Karpas-422 (cell line): Measurements from ENCODE around the gene TNFRSF14. TPM values are rescaled to one million over a fixed set of nuclear protein-coding genes. Genes with fewer than 3 reads are reported as not detected.

Source experiments
- DNase-seq: peaks from one replicate; pipeline ENCODE4 v3.0.0-alpha.2; 2015
- H2AFZ ChIP-seq: fragments of 200-600 bp; sonication (generic); 2 replicates; pipeline ENCODE4 v1.6.1; 2014; ENCODE audit warnings: antibody characterized with exemption, low read length, mixed read lengths
- H3K27ac ChIP-seq: fragments of 200-600 bp; sonication (generic); 2 replicates; pipeline ENCODE4 v1.5.1; 2014; ENCODE audit warnings: mild to moderate bottlenecking, low read length, moderate library complexity
- H3K27me3 ChIP-seq: fragments of 200-600 bp; sonication (generic); 2 replicates; pipeline ENCODE4 v1.6.1; 2014; ENCODE audit warnings: low read length, mixed read lengths
- H3K36me3 ChIP-seq: fragments of 200-600 bp; sonication (generic); 2 replicates; pipeline ENCODE4 v1.6.1; 2014; ENCODE audit warnings: low read length, mixed read lengths; ENCODE audit not compliant: insufficient read depth
- H3K4me1 ChIP-seq: fragments of 200-600 bp; sonication (generic); 2 replicates; pipeline ENCODE4 v1.6.1; 2014; ENCODE audit warnings: mild to moderate bottlenecking, low read length, mixed read lengths
- H3K4me2 ChIP-seq: fragments of 200-600 bp; sonication (generic); 2 replicates; pipeline ENCODE4 v1.6.1; 2014; ENCODE audit warnings: low read length, low read depth, mild to moderate bottlenecking; ENCODE audit not compliant: poor library complexity, severe bottlenecking
- H3K4me3 ChIP-seq: fragments of 200-600 bp; sonication (generic); 2 replicates; pipeline ENCODE4 v1.5.1; 2014; ENCODE audit warnings: mild to moderate bottlenecking, antibody characterized with exemption, low read length, mixed read lengths
- H3K79me2 ChIP-seq: fragments of 200-600 bp; sonication (generic); 2 replicates; pipeline ENCODE4 v1.6.1; 2014; ENCODE audit warnings: mild to moderate bottlenecking, low read length, mixed read lengths
- H3K9ac ChIP-seq: fragments of 200-600 bp; sonication (generic); 2 replicates; pipeline ENCODE4 v1.6.0; 2014; ENCODE audit warnings: low read length
- H3K9me2 ChIP-seq: fragments of 200-600 bp; sonication (generic), shearing (Covaris generic); replicated peaks from 2 replicates; pipeline ENCODE4 v1.6.0; 2014; ENCODE audit warnings: mild to moderate bottlenecking, low read length, moderate library complexity; ENCODE audit not compliant: insufficient read depth
- H3K9me3 ChIP-seq: fragments of 300-700, 200-600 bp; sonication (generic); 2 replicates; pipeline ENCODE4 v1.6.1; 2014; ENCODE audit warnings: low read length, mixed read lengths
- H4K20me1 ChIP-seq: fragments of 200-600 bp; sonication (generic); 2 replicates; pipeline ENCODE4 v1.6.1; 2014; ENCODE audit warnings: mild to moderate bottlenecking, antibody characterized with exemption, low read length, low read depth; ENCODE audit not compliant: insufficient read depth
- total RNA-seq: library from RNA; depleted of rRNA; stranded (reverse); fragments of >200 nt; shearing (Covaris generic); gene quantifications from 2 replicates; pipeline ENCODE4 v1.2.3, GENCODE V29; 2014; ENCODE audit warnings: low replicate concordance

TNFRSF14 gene
- total RNA-seq, 1 experiment from 2014 or later, result 10.3 TPM

DNA sequence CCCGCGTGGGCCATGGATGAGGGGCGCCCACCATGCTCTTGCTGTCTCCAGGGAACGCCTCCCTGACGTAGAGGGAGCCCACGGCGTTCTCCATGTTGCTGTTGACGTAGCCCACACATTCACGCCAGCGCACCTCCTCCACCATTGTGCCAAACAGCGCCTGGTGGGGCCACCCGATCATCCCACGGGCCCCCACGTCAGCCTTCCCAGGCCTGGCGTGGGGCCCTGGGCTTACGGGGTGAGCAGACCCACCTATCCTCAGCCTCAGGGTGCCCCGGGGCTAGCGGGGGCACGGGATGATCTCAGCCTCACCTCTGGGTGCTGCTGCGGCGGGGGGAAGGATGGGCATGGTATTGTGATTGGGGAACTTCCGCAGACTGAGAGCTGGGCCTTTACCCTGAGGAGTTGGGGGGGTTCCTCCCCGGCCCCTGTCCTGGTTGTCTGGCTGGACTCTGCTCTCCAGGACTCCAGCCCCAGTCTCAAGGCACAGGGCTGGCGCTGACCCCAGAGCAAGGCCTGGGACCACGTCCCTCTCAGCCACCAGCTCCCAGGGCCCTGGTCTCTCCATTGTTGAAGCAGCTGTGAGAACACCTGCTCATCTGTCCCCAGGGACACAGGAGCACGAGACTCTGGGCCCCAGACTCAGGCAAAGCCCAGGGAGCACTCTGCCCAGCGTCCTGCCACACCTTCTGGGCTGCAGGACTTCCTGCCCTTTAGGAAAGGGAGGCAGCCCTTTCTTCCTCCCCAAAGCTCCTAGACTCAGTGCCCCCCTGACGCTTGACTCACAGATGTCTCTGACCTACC is 40.6 kb downstream of the TNFRSF14 start:
- H3K27me3 ChIP-seq, result no peaks in the 10 kb centered on the region
- H3K79me2 ChIP-seq, result no peaks in the 10 kb centered on the region
- H3K9ac ChIP-seq, result no peak overlapping the region
- H3K9me2 ChIP-seq, result no peaks in the 10 kb centered on the region
- H4K20me1 ChIP-seq, result no peaks in the 10 kb centered on the region
- H3K4me1 ChIP-seq, result no peaks in the 10 kb centered on the region
- no peak overlapping the region for H3K4me2 ChIP-seq
- no peak overlapping the region for H2AFZ ChIP-seq
- H3K4me3 ChIP-seq, result no peak overlapping the region
- no peaks in the 10 kb centered on the region for H3K36me3 ChIP-seq
- no peak for DNase-seq
- H3K9me3 ChIP-seq, result no peaks in the 10 kb centered on the region
- no peak overlapping the region for H3K27ac ChIP-seq

DNA sequence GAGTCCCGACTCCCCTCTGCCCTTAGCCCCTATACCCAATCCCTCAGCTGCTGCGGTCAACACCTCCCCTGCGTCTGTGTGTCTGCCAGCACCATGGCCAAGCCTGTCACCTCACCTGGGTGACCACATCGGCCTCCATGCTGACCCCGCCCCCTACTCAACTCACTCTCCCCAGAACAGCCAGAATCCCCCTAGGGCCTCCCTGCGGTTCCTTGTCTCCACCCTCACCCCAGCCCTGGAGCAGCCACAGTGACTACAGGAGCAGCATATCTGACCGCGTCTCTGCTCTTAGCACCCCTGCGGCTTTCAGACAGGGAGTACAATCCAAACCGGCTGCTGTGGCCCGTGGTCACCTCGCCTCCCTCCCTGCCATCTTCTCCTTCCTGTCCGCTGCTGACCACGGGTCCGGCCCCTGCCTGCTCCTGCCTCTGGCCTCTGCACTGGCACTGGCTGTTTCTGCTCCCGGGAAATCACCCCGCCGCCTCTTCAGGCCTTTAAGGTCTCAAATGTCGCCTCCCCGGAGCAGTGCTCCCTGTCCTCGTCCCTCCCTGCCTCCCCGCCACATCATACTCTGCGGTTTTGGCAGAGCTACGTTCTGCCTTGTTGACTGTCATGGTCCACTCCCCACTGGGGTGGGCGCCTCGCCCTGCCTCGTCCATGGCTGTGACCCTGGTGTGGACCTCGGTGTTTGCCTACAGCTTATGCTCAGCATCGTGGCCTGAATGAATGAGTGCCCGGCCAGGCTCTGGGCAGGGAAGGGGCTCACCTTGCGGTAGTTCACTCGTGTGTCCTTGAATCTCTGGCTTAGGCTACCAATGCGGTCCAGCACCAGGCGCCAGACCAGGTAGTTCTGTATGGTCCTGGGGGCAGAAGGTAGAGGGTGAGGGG is 41.5 kb downstream of the TNFRSF14 start:
- H3K9ac ChIP-seq, result no peak overlapping the region

DNA sequence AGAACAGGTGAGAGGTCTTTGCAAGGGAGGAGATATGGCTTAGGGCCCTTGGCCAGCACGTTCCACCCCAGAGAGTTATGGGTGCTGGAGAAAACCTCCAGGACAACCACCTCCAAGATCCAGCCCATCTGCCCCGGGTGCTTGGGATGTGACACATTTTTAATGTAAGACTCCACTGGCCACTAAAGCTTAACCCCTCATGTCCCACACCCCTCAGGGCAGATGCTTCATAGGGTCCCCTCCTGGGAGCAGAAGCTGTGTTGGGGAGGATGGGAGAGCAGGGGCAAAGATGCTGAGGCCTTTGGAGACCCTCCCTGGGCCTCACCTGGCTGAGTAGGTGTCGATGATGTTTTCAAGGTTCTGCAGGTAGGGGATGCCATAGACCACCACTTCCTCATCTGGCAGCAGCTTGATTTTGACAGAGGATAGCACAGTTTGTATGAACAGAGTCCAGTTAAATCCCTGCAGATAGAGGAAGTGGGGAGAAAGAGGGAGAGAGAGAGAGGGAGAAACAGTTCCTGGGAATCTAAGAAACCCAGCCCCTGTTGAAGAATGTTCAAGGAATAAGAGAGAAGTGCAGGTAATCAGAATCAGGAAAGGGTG is 42.3 kb downstream of the TNFRSF14 start:
- H3K27ac ChIP-seq, result no peak overlapping the region
- no peaks in the 10 kb centered on the region for H3K27me3 ChIP-seq
- no peak overlapping the region for H3K4me2 ChIP-seq
- no peaks in the 10 kb centered on the region for H3K36me3 ChIP-seq
- H3K9ac ChIP-seq, result no peak overlapping the region
- no peaks in the 10 kb centered on the region for H3K4me1 ChIP-seq
- no peak overlapping the region for H2AFZ ChIP-seq
- H3K9me2 ChIP-seq, result no peaks in the 10 kb centered on the region
- no peak overlapping the region for H3K4me3 ChIP-seq
- DNase-seq, result no peak
- no peaks in the 10 kb centered on the region for H3K79me2 ChIP-seq
- no peaks in the 10 kb centered on the region for H3K9me3 ChIP-seq
- no peaks in the 10 kb centered on the region for H4K20me1 ChIP-seq

More for the DNA sequence above, 41.5 kb downstream of the TNFRSF14 start:
- DNase-seq, result no peak
- Histone ChIP-seq H3K79me2 (no peaks in the 10 kb centered on the region), H3K9me3 (no peaks in the 10 kb centered on the region), H3K27ac (no peak overlapping the region), H4K20me1 (no peaks in the 10 kb centered on the region), H3K9me2 (no peaks in the 10 kb centered on the region), H3K4me3 (no peak overlapping the region), H3K27me3 (no peaks in the 10 kb centered on the region), H3K4me2 (no peak overlapping the region), H2AFZ (no peak overlapping the region), H3K4me1 (no peaks in the 10 kb centered on the region), H3K36me3 (no peaks in the 10 kb centered on the region)

GRCh38 chr1:2601721-2602303 is 45.6 kb downstream of the TNFRSF14 start:
- Histone ChIP-seq H3K27me3 (no peaks in the 10 kb centered on the region), H3K4me3 (no peak overlapping the region), H3K4me2 (no peak overlapping the region), H3K79me2 (no peaks in the 10 kb centered on the region), H3K36me3 (no peaks in the 10 kb centered on the region), H3K27ac (no peak overlapping the region), H3K9me2 (no peaks in the 10 kb centered on the region), H4K20me1 (no peaks in the 10 kb centered on the region), H3K9ac (no peak overlapping the region), H3K4me1 (no peaks in the 10 kb centered on the region), H2AFZ (no peak overlapping the region), H3K9me3 (no peaks in the 10 kb centered on the region)
- DNase-seq, result no peak

- Histone ChIP-seq H2AFZ (no peak overlapping the region), H3K9ac (no peak overlapping the region), H3K4me1 (no peaks in the 10 kb centered on the region), H3K27me3 (no peaks in the 10 kb centered on the region), H4K20me1 (no peaks in the 10 kb centered on the region), H3K9me2 (no peaks in the 10 kb centered on the region), H3K36me3 (no peaks in the 10 kb centered on the region), H3K79me2 (no peaks in the 10 kb centered on the region), H3K4me2 (no peak overlapping the region), H3K9me3 (no peaks in the 10 kb centered on the region), H3K4me3 (no peak overlapping the region), H3K27ac (no peak overlapping the region)
- no peak for DNase-seq
These were observed 46.2 kb downstream of the TNFRSF14 start for GRCh38 chr1:2602311-2602835.

GRCh38 chr1:2602866-2603520 is 46.8 kb downstream of the TNFRSF14 start:
- Histone ChIP-seq H3K9me2 (no peaks in the 10 kb centered on the region), H3K4me1 (no peaks in the 10 kb centered on the region), H3K9me3 (no peaks in the 10 kb centered on the region), H3K4me2 (no peak overlapping the region), H3K9ac (no peak overlapping the region), H3K27ac (no peak overlapping the region), H2AFZ (no peak overlapping the region), H3K4me3 (no peak overlapping the region), H4K20me1 (no peaks in the 10 kb centered on the region), H3K79me2 (no peaks in the 10 kb centered on the region), H3K36me3 (no peaks in the 10 kb centered on the region), H3K27me3 (no peaks in the 10 kb centered on the region)
- no peak for DNase-seq

- Histone ChIP-seq H4K20me1 (no peaks in the 10 kb centered on the region), H3K9me2 (no peaks in the 10 kb centered on the region), H2AFZ (no peak overlapping the region), H3K79me2 (no peaks in the 10 kb centered on the region), H3K27me3 (no peaks in the 10 kb centered on the region), H3K4me2 (no peak overlapping the region), H3K4me1 (no peaks in the 10 kb centered on the region), H3K27ac (no peak overlapping the region), H3K4me3 (no peak overlapping the region), H3K9me3 (no peaks in the 10 kb centered on the region), H3K9ac (no peak overlapping the region), H3K36me3 (no peaks in the 10 kb centered on the region)
- DNase-seq, result no peak
These were observed 47.5 kb downstream of the TNFRSF14 start for GRCh38 chr1:2603521-2604155.
